HEK293 (cell line): ENCODE measurements around the gene CCDC38.

ENCODE experiments used
- CTCF ChIP-seq: fragments of 450-650 bp; formaldehyde crosslinking; IDR thresholded peaks from 2 replicates; pipeline ENCODE4 v1.5.1; 2016; ENCODE audit warnings: missing biosample characterization, missing genetic modification characterization
- REST ChIP-seq: fragments of 450-650 bp; formaldehyde crosslinking; IDR thresholded peaks from 2 replicates; pipeline ENCODE4 v1.5.1; 2016; ENCODE audit warnings: missing biosample characterization, missing genetic modification characterization
- ZBTB49 ChIP-seq: fragments of 450-650 bp; formaldehyde crosslinking; IDR thresholded peaks from 2 replicates; pipeline ENCODE4 v1.5.1; 2016; ENCODE audit warnings: missing biosample characterization, missing genetic modification characterization, low read depth
- ZNF335 ChIP-seq: fragments of 450-650 bp; formaldehyde crosslinking; conservative IDR thresholded peaks from 2 replicates; pipeline ENCODE4 v1.5.1; 2016; ENCODE audit warnings: missing biosample characterization, missing genetic modification characterization
- ZNF394 ChIP-seq: fragments of 450-650 bp; formaldehyde crosslinking; IDR thresholded peaks from 2 replicates; pipeline ENCODE4 v1.5.1; 2016; ENCODE audit warnings: missing biosample characterization, missing genetic modification characterization, mild to moderate bottlenecking, moderate library complexity, borderline replicate concordance

GRCh38 chr12:95956557-95957145, 14.2 kb upstream of the CCDC38 start:
- no peak for TF ChIP-seq REST
- no peak for TF ChIP-seq ZNF394 (tag by site-specific recombination)
- no peak for TF ChIP-seq ZNF335
- no peak for TF ChIP-seq CTCF (tag by site-specific recombination)
- no peak for TF ChIP-seq ZBTB49 (tag by site-specific recombination)
